Ovary (tissue), 9 donors: ENCODE results near the gene MICOS13. TPM values are rescaled to one million over a fixed set of nuclear protein-coding genes. Genes with fewer than 3 reads are reported as not detected.
"Not testable (repeated sequence)": the region's sequence is repeated elsewhere in the genome, so short reads cannot be mapped to it uniquely, and the experiment has no call there.

Experiments used
- DNase-seq, 5 donors: peaks; one replicate each; pipeline ENCODE4 v3.0.0-alpha.2; 2019 to 2020
- H3K27ac ChIP-seq, 2 donors: fragments of 200-600 bp; one replicate each; pipeline versions ENCODE4 v1.5.1 to v1.8.0; 2019 to 2022
- H3K27me3 ChIP-seq: fragments of 200-600 bp; one replicate; pipeline ENCODE4 v1.8.0; 2022
- H3K36me3 ChIP-seq: fragments of 200-600 bp; sonication (generic); one replicate; pipeline ENCODE4 v1.5.1; 2019
- H3K4me1 ChIP-seq: one replicate; pipeline ENCODE4 v1.8.1; 2013; ENCODE audit warnings: mild to moderate bottlenecking, moderate library complexity; ENCODE audit not compliant: insufficient read depth
- H3K4me3 ChIP-seq: fragments of 200-600 bp; sonication (generic); one replicate; pipeline ENCODE4 v1.5.1; 2017
- H3K9me3 ChIP-seq, 2 donors: fragments of 200-600 bp in 1 of 2; sonication (generic) in 1 of 2; one replicate each; pipeline versions ENCODE4 v1.5.1 to v1.8.1; 2013 to 2019; ENCODE audit warnings: mild to moderate bottlenecking in 1 of 2, moderate library complexity in 1 of 2
- EP300 ChIP-seq: sonication (generic); formaldehyde crosslinking; IDR thresholded peaks from one replicate; pipeline ENCODE4 v1.6.1; 2017; ENCODE audit warnings: antibody characterized with exemption
- POLR2A ChIP-seq: fragments of 450-650 bp; IDR thresholded peaks from one replicate; pipeline ENCODE4 v1.6.1; 2017; ENCODE audit warnings: antibody characterized with exemption, mild to moderate bottlenecking, moderate library complexity
- WGBS, 3 donors: extraction: QIAGEN DNeasy Blood & Tissue Kit in 1 of 3; methylation state at CpG; one replicate each; pipeline versions ENCODE4 v1.1.5 to v1.1.7; 2013 to 2017; 5-methylcytosine and 5-hydroxymethylcytosine counted together
- intact Hi-C, 4 donors: fragments of 100-400 bp; cut with DNase I; formaldehyde crosslinking; loops; one replicate each; pipeline versions ENCODE4 v1.11.0 to v1.15.1; 2022 to 2023
- polyA plus RNA-seq, 2 donors: library from polyadenylated mRNA; stranded (reverse); fragments of 200-250 nt in 1 of 2; fragments of 350-450 nt in 1 of 2; fragmentation: Illumina TruSeq in 1 of 2; extraction: RNeasy Lipid Tissue Mini Kit (QIAGEN cat#74804) in 1 of 2; gene quantifications; one replicate each; pipeline ENCODE4 v1.2.3, GENCODE V29; 2013 to 2014
- total RNA-seq, 7 donors: library from RNA; depleted of rRNA in 2 of 7; stranded (reverse); fragments of >200 nt in 2 of 7; fragmentation: NEBNext Ultra II Directional in 3 of 7; extraction: Animal tissue kit (Norgen Biotek cat#: 25700) in 3 of 7; gene quantifications; one replicate each; pipeline versions ENCODE4 v1.1.0 to v1.2.4, GENCODE V29; 2016 to 2023
- TF ChIP-seq, protein P1 (sequence below), 3 donors: fragments of 450-650 bp in 2 of 3; fragments of 200-600 bp in 1 of 3; IDR thresholded peaks; one replicate each; pipeline versions ENCODE4 v1.5.1 to v1.8.0; 2016 to 2022; ENCODE audit warnings: antibody characterized with exemption in 3 of 3, mild to moderate bottlenecking in 1 of 3
- donor health status: DM: no; HTN: no; CAD: no; lungs with moderate emphysema.
- donor health status: DM: no; HTN: no; CAD: no.
- donor health status: Bipolar disorder and iron deficiency.
- donor health status: DM: yes; HTN: yes; CAD: no.
- donor health status: DM: no; HTN: no; CAD: no.
- donor health status: DM: yes; HTN: yes; CAD: no.

Gene MICOS13
- total and polyA plus RNA-seq, 9 donors, result 5.2 to 48.7 (median 44.2) TPM

DNA sequence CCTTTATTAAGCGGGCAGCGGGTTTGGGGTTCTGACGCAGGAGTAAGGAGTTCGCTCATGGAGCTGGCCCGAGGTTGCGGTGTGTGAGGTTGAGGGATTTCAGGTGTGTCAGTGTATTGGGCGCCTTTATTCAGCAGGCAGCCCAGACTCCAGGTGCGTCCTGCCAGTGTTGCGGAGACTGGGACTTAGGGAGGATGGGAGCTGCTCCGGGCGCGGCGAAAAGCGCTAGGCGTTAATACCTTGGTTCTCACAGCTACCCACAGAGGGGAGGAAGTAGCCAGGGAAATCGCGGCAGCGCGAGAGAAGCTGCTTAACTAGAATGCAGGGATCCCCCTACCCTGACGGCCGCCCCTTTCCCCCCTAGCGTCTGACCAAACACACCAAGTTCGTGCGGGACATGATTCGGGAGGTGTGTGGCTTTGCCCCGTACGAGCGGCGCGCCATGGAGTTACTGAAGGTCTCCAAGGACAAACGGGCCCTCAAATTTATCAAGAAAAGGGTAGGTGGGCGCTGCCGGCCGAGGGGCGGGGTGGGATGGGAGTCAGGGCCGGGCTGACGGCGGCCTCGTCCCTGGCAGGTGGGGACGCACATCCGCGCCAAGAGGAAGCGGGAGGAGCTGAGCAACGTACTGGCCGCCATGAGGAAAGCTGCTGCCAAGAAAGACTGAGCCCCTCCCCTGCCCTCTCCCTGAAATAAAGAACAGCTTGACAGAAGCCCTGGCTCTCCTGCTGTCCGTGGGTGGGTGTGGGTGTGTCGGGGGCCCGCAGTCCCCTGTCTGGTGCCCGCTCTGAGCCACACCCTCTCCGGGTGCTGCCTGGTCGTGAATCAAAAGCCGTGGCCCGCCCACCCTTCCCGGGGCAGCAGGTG lies 10.9 kb upstream of the MICOS13 start:
- TF ChIP-seq EP300, result no peak
- TF ChIP-seq, protein P1, sequence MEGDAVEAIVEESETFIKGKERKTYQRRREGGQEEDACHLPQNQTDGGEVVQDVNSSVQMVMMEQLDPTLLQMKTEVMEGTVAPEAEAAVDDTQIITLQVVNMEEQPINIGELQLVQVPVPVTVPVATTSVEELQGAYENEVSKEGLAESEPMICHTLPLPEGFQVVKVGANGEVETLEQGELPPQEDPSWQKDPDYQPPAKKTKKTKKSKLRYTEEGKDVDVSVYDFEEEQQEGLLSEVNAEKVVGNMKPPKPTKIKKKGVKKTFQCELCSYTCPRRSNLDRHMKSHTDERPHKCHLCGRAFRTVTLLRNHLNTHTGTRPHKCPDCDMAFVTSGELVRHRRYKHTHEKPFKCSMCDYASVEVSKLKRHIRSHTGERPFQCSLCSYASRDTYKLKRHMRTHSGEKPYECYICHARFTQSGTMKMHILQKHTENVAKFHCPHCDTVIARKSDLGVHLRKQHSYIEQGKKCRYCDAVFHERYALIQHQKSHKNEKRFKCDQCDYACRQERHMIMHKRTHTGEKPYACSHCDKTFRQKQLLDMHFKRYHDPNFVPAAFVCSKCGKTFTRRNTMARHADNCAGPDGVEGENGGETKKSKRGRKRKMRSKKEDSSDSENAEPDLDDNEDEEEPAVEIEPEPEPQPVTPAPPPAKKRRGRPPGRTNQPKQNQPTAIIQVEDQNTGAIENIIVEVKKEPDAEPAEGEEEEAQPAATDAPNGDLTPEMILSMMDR (IDR thresholded peaks at IDR 0.05), result no peak
- TF ChIP-seq POLR2A, result no peak
- Histone ChIP-seq H3K4me3 (peak overlapping the region; percentile 78), H3K27ac (peak overlapping the region; percentile 51 to 93), H3K27me3 (no peaks in the 10 kb centered on the region), H3K4me1 (peaks cover 14% of the 10 kb centered on the region), H3K9me3 (no peaks in the 10 kb centered on the region), H3K36me3 (no peaks in the 10 kb centered on the region)
- 1 to 5% (median 2%) methylated on average over 47 to 54 of the region's 54 CpGs for WGBS, 3 donors
- intact Hi-C loops, result loop anchor here in 1 of 4 donors (5.0 kb wide), 1 partner anchor 644 kb away; no protein-coding TSS in a partner anchor
- DNase-seq, result peak; percentile 75 to 86 (median 78)

DNA sequence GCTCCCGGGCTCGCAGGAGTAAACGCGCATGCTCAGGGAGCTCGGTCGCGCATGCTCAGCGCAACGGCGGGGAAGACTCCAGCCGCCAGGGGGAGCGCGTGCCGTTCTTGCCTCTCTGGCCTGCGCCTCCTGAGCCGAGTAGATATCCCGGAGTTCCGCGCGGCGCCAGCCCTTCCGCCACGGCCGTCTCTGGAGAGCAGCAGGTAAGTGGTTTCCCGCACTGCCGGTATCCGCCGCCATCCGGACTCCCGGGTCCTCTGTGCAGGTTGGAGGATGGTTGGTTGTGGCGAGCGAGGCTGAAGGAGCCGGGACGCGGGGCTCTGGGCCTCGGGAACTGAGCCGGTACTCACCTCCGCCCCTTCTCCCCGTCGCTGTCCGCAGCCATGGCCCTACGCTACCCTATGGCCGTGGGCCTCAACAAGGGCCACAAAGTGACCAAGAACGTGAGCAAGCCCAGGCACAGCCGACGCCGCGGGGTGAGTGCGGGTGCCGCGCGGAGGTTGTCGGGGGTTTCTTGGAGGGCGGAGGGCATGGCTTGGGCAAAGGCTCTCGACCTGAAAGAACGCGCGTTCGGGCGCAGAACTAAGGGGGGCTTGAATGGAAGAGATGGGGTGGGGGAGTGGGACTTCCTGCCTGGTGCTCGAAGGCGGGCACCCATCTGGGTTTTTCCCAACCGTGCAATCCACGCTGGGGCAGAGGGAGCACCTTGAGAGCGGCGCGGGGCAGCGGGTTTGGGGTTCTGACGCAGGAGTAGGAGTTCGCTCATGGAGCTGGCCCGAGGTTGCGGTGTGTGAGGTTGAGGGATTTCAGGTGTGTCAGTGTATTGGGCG lies 10.0 kb upstream of the MICOS13 start, which contains the start of gene RPL36:
TSS of gene RPL36 (plus strand) at position 171 of the 830 bp plus-strand sequence. CDS start at position 384, 213 bp downstream.
- Histone ChIP-seq H3K9me3 (no peaks in the 10 kb centered on the region), H3K36me3 (no peaks in the 10 kb centered on the region), H3K27me3 (no peaks in the 10 kb centered on the region), H3K4me3 (peak within 1 kb of the TSS; percentile 78), H3K4me1 (peaks cover 14% of the 10 kb centered on the region), H3K27ac (peak within 1 kb of the TSS; percentile 51 to 93)
- no peak for TF ChIP-seq EP300
- TF ChIP-seq, protein P1 (IDR thresholded peaks at IDR 0.05), result peak; percentile 99
- TF ChIP-seq POLR2A, result peak; percentile 96
- intact Hi-C loops, result loop anchor here in 1 of 4 donors (5.0 kb wide), 1 partner anchor 643 kb away; no protein-coding TSS in a partner anchor
- DNase-seq, result peak; percentile 97 to 100 (median 99)
- 0 to 1% (median 1%) methylated on average over 55 to 73 of the region's 73 CpGs for WGBS, 3 donors

- intact Hi-C loops, result loop anchor here in 1 of 4 donors (10.0 kb wide), 1 partner anchor 64 kb away; the partner anchor contains the start of genes SAFB and SAFB2
- H3K36me3 ChIP-seq, H3K27me3 ChIP-seq, H3K9me3 ChIP-seq, H3K27ac ChIP-seq, H3K4me3 ChIP-seq: not testable (repeated sequence)
- 87 to 93% (median 89%) methylated on average over 13 of the region's 13 CpGs for WGBS, 3 donors
- peaks cover 14% of the 10 kb centered on the region for H3K4me1 ChIP-seq
- peak in 2 of 5 donors; percentile 24 to 47 for DNase-seq
Observed at GRCh38 chr19:5688262-5688881, 8.1 kb upstream of the MICOS13 start.

- peak overlapping the region; percentile 35 to 81 for H3K27ac ChIP-seq
- H3K4me1 ChIP-seq, result peaks cover 14% of the 10 kb centered on the region
- H3K27me3 ChIP-seq, result no peaks in the 10 kb centered on the region
- no peaks in the 10 kb centered on the region for H3K36me3 ChIP-seq
- H3K9me3 ChIP-seq, result no peaks in the 10 kb centered on the region
- TF ChIP-seq EP300, result no peak
- TF ChIP-seq, protein P1 (IDR thresholded peaks at IDR 0.05), result peak in 1 of 3 donors; percentile 36
- intact Hi-C loops, result loop anchor here in 1 of 4 donors (10.0 kb wide), 1 partner anchor 63 kb away; the partner anchor contains the start of genes SAFB and SAFB2
- 46 to 54% (median 48%) methylated on average over 62 to 76 of the region's 76 CpGs for WGBS, 3 donors
- peak in 3 of 5 donors; percentile 45 to 69 (median 68) for DNase-seq
- H3K4me3 ChIP-seq, result peak overlapping the region; percentile 65
Observed at GRCh38 chr19:5687360-5688198, 7.3 kb upstream of the MICOS13 start.
